ENCODE results near the gene BRAF.
"Not testable (repeated sequence)": the region's sequence is repeated elsewhere in the genome, so short reads cannot be mapped to it uniquely, and the experiment has no call there.

Gene BRAF

GRCh38 chr7:140924821-140925421, at the start of gene BRAF:
TSS of gene BRAF (minus strand) at chr7:140924929. CDS start at chr7:140924703, 226 bp downstream.
- peak; percentile 96 for DNase-seq

- no peak for DNase-seq
These were observed 48.4 kb upstream of the BRAF start for GRCh38 chr7:140972876-140973829.

GRCh38 chr7:140972344-140972743, 47.6 kb upstream of the BRAF start:
- DNase-seq, result no peak

- no peak for DNase-seq
These were observed 42.7 kb upstream of the BRAF start for GRCh38 chr7:140967438-140967837.

- no peak for DNase-seq
These were observed 42.0 kb upstream of the BRAF start for GRCh38 chr7:140966561-140967233.

- no peak for DNase-seq
These were observed 36.4 kb upstream of the BRAF start for GRCh38 chr7:140961117-140961516.

GRCh38 chr7:140956997-140957396, 32.3 kb upstream of the BRAF start:
- not testable (repeated sequence) for DNase-seq

GRCh38 chr7:140945940-140946339, 21.2 kb upstream of the BRAF start:
- DNase-seq, result no peak

- not testable (repeated sequence) for DNase-seq
These were observed 17.5 kb upstream of the BRAF start for GRCh38 chr7:140942242-140942641.

GRCh38 chr7:140940898-140941297, 16.2 kb upstream of the BRAF start:
- DNase-seq, result no peak

GRCh38 chr7:140937702-140938264, 13.1 kb upstream of the BRAF start:
- no peak for DNase-seq

- DNase-seq, result no peak
These were observed 4.0 kb upstream of the BRAF start for GRCh38 chr7:140928491-140929309.

- not testable (repeated sequence) for DNase-seq
These were observed 3.2 kb upstream of the BRAF start for GRCh38 chr7:140927945-140928344.

GRCh38 chr7:140927351-140927750, 2.6 kb upstream of the BRAF start:
- DNase-seq, result no peak

GRCh38 chr7:140926021-140926817, 1.5 kb upstream of the BRAF start:
- DNase-seq, result no peak

GRCh38 chr7:140924019-140924820, 509 bp downstream of the BRAF start:
- DNase-seq, result peak; percentile 75 to 76

- peak in 1 of 2 experiments; percentile 23 for DNase-seq
These were observed 1.2 kb downstream of the BRAF start for GRCh38 chr7:140923358-140924006.

GRCh38 chr7:140922741-140923345, 1.9 kb downstream of the BRAF start:
- DNase-seq, result no peak

GRCh38 chr7:140920745-140921144, 4.0 kb downstream of the BRAF start:
- DNase-seq, result no peak

- DNase-seq, result no peak
These were observed 6.5 kb downstream of the BRAF start for GRCh38 chr7:140918236-140918635.
